Bone marrow (tissue), 2 donors: ENCODE data around the gene BAG2.
A peak's percentile ranks its signal among the peaks of the same experiment; 100 is the strongest.

ENCODE experiments used
- DNase-seq, 2 donors: peaks; one replicate each; lab custom pipeline; 2025; lab: John Stamatoyannopoulos, UW

Gene BAG2

GRCh38 chr6:57221936-57222742 lies 50.0 kb downstream of the BAG2 start, which contains the start of gene RAB23:
TSS of gene RAB23 (minus strand) at chr6:57222307. CDS start at chr6:57210380, 11,927 bp downstream.
- peak; percentile 72 to 76 for DNase-seq

GRCh38 chr6:57222743-57223077 lies 50.6 kb downstream of the BAG2 start:
- DNase-seq: no peak

- DNase-seq: no peak
These were observed 52.8 kb downstream of the BAG2 start for GRCh38 chr6:57224769-57225515.

- DNase-seq: no peak
These were observed 54.1 kb downstream of the BAG2 start for GRCh38 chr6:57226221-57226620.
